HepG2 (cell line): ENCODE data around the gene ASTN2. TPM values are rescaled to one million over a fixed set of nuclear protein-coding genes. Genes with fewer than 3 reads are reported as not detected.

Source experiments
- ATAC-seq: fragments of 200-7000 bp; cut with Tn5 transposase; 3 replicates; pipeline ENCODE4 v1.9.1; 2020; ENCODE audit warnings: mild to moderate bottlenecking, moderate library complexity
- BruUV-seq: library from RNA; stranded (reverse); fragments of 400-500 nt; replicated peaks from 2 replicates; lab custom pipeline; 2021; lab: Mats Ljungman, UMichigan
- CTCF ChIA-PET: fragments of 300-600 bp; formaldehyde crosslinking; extraction: SDS; loops from one replicate; lab custom pipeline; 2021; ENCODE audit warnings: low total read pairs, inconsistent platforms, low intra/inter-chr PET ratio; lab: Yijun Ruan, JAX
- POLR2A ChIA-PET: fragments of 350-600 bp; sonication (Branson Sonifier 250); formaldehyde crosslinking; loops from one replicate; lab custom pipeline; 2020; ENCODE audit warnings: antibody characterized with exemption, inconsistent platforms; lab: Yijun Ruan, JAX
- DNase-seq: peaks from one replicate; pipeline ENCODE4 v3.0.0-alpha.2; 2015; ENCODE audit warnings: low spot score
- FAIRE-seq: peaks from 3 replicates; lab custom pipeline; 2011; peaks lifted over from hg19 to GRCh38; lab: Jason Lieb, UNC
- H2AFZ ChIP-seq: one replicate; pipeline ENCODE4 v1.6.1; 2011; ENCODE audit warnings: low read length, inconsistent platforms
- H3K27ac ChIP-seq: fragments of 300-600 bp; 3 replicates; pipeline ENCODE4 v1.8.0; 2011; ENCODE audit warnings: mixed run types, mild to moderate bottlenecking, mixed read lengths, low read length, inconsistent platforms; ENCODE audit not compliant: insufficient read depth; ENCODE audit errors: extremely low read length
- H3K27me3 ChIP-seq, 2 experiments: fragments of 200-600 bp in 1 of 2; 2 replicates in 1 of 2; 3 replicates in 1 of 2; pipeline versions ENCODE4 v1.6.0 to v1.8.0; 2011; ENCODE audit warnings: low read length in 2 of 2, mild to moderate bottlenecking in 2 of 2, moderate library complexity in 2 of 2, inconsistent platforms in 1 of 2; ENCODE audit not compliant: insufficient read depth in 2 of 2, control insufficient read depth in 1 of 2
- H3K36me3 ChIP-seq, 2 experiments: fragments of 200-600 bp in 1 of 2; replicated peaks in 1 of 2; 2 replicates in 1 of 2; 3 replicates in 1 of 2; pipeline versions ENCODE4 v1.5.1 to v1.8.0; 2011; ENCODE audit warnings: low read length in 2 of 2, inconsistent platforms in 1 of 2; ENCODE audit not compliant: insufficient read depth in 2 of 2, control insufficient read depth in 1 of 2
- H3K4me1 ChIP-seq: 2 replicates; pipeline ENCODE4 v1.5.1; 2012; ENCODE audit warnings: low read length, inconsistent platforms; ENCODE audit not compliant: insufficient read depth
- H3K4me2 ChIP-seq: 2 replicates; pipeline ENCODE4 v1.6.0; 2011; ENCODE audit warnings: low read depth, low read length, inconsistent platforms
- H3K4me3 ChIP-seq, 3 experiments: fragments of 200-600 bp in 1 of 3; sonication (generic), shearing (Covaris generic) in 1 of 3; replicated peaks in 1 of 3; 2 replicates each; pipeline ENCODE4 v1.5.1; 2011 to 2016; ENCODE audit warnings: low read length in 3 of 3, inconsistent platforms in 2 of 3, low read depth in 2 of 3, mild to moderate bottlenecking in 2 of 3, control low read depth in 1 of 3, mixed read lengths in 1 of 3; ENCODE audit not compliant: insufficient read depth in 1 of 3
- H3K79me2 ChIP-seq: one replicate; pipeline ENCODE4 v1.6.1; 2011; ENCODE audit warnings: low read length, inconsistent platforms; ENCODE audit not compliant: insufficient read depth
- H3K9ac ChIP-seq: 2 replicates; pipeline ENCODE4 v1.6.0; 2011; ENCODE audit warnings: mild to moderate bottlenecking, low read depth, low read length, inconsistent platforms; ENCODE audit not compliant: insufficient read depth
- H3K9me3 ChIP-seq: 2 replicates; pipeline ENCODE4 v1.5.1; 2012; ENCODE audit warnings: mild to moderate bottlenecking, low read length
- H4K20me1 ChIP-seq: 2 replicates; pipeline ENCODE4 v1.6.0; 2011; ENCODE audit warnings: inconsistent platforms, mild to moderate bottlenecking, low read length, moderate library complexity; ENCODE audit not compliant: insufficient read depth
- CBX2 ChIP-seq, 2 experiments: fragments of 200-600 bp in 1 of 2; sonication (generic); formaldehyde crosslinking in 1 of 2; IDR thresholded peaks; 2 replicates each; pipeline versions ENCODE4 v1.7.0 to v1.8.1; 2018 to 2022; ENCODE audit warnings: low read depth in 2 of 2, low read length in 1 of 2, mild to moderate bottlenecking in 1 of 2, missing genetic modification reagents in 1 of 2
- GATA4 ChIP-seq: sonication (generic); IDR thresholded peaks from 2 replicates; pipeline ENCODE4 v1.6.1; 2016; ENCODE audit warnings: antibody characterized with exemption, low read depth, borderline replicate concordance
- LCORL ChIP-seq, 2 experiments: fragments of 450-650 bp in 1 of 2; sonication (generic) in 1 of 2; formaldehyde crosslinking in 1 of 2; IDR thresholded peaks; 2 replicates each; pipeline versions ENCODE4 v1.5.0 to v1.6.1; 2017 to 2020; ENCODE audit warnings: antibody characterized with exemption in 1 of 2, missing genetic modification reagents in 1 of 2
- MIER3 ChIP-seq: IDR thresholded peaks from 2 replicates; pipeline ENCODE4 v1.6.1; 2016; ENCODE audit warnings: missing compliant biosample characterization, borderline replicate concordance
- MNT ChIP-seq: fragments of 450-650 bp; IDR thresholded peaks from 2 replicates; pipeline ENCODE4 v1.6.1; 2016
- MTERF4 ChIP-seq: sonication (generic); formaldehyde crosslinking; IDR thresholded peaks from 2 replicates; pipeline ENCODE4 v1.8.0; 2023; ENCODE audit warnings: mild to moderate bottlenecking, missing genetic modification reagents
- PBX2 ChIP-seq: IDR thresholded peaks from 2 replicates; pipeline ENCODE4 v1.6.1; 2016; ENCODE audit warnings: control low read depth
- PHF5A ChIP-seq: IDR thresholded peaks from one replicate; pipeline ENCODE4 v1.6.1; 2018; ENCODE audit warnings: low read depth, missing genetic modification reagents; ENCODE audit not compliant: unreplicated experiment
- SMYD3 ChIP-seq: sonication (generic); formaldehyde crosslinking; IDR thresholded peaks from 2 replicates; pipeline ENCODE4 v1.8.1; 2023; ENCODE audit warnings: mild to moderate bottlenecking, missing genetic modification reagents
- ZNF180 ChIP-seq: sonication (generic); formaldehyde crosslinking; IDR thresholded peaks from 2 replicates; pipeline ENCODE4 v1.4.0; 2020; ENCODE audit warnings: low read depth, missing genetic modification reagents, borderline replicate concordance
- ZNF367 ChIP-seq: sonication (generic); formaldehyde crosslinking; IDR thresholded peaks from 2 replicates; pipeline ENCODE4 v1.4.0; 2020; ENCODE audit warnings: missing genetic modification reagents, borderline replicate concordance
- ZNF710 ChIP-seq: sonication (generic); formaldehyde crosslinking; IDR thresholded peaks from 2 replicates; pipeline ENCODE4 v1.5.0; 2020; ENCODE audit warnings: mild to moderate bottlenecking, missing genetic modification reagents, borderline replicate concordance
- ZNF891 ChIP-seq: sonication (generic); formaldehyde crosslinking; IDR thresholded peaks from 2 replicates; pipeline ENCODE4 v1.5.0; 2020; ENCODE audit warnings: mild to moderate bottlenecking, missing genetic modification reagents
- WGBS: methylation state at CpG from one replicate; pipeline ENCODE4 v1.1.6; 2017; ENCODE audit warnings: low lambda C conversion rate; 5-methylcytosine and 5-hydroxymethylcytosine counted together
- in situ Hi-C: cut with HindIII; loops from 2 replicates; pipeline ENCODE4 v1.10.0; 2017; ENCODE audit warnings: low pct_unique_long_range_greater_than_20kb; ENCODE audit not compliant: extremely low pct_ligation_motif_present
- intact Hi-C: fragments of 100-400 bp; cut with micrococcal nuclease; formaldehyde crosslinking; loops from one replicate; pipeline ENCODE4 v1.10.0; 2022; ENCODE audit not compliant: unreplicated experiment
- polyA plus RNA-seq, 8 experiments: library from polyadenylated mRNA; depleted of rRNA in 3 of 8; stranded (reverse) in 7 of 8; unstranded in 1 of 8; fragments of >200 nt; fragmentation: Illumina TruSeq in 4 of 8; extraction: Trizol in 4 of 8; gene quantifications; 2 replicates each; pipeline versions ENCODE4 v1.2.1 to v1.2.3, GENCODE V29; 2011 to 2016; ENCODE audit warnings: low read depth in 4 of 8, missing spikeins in 1 of 8, mixed read lengths in 1 of 8; ENCODE audit not compliant: insufficient read depth in 1 of 8
- total RNA-seq, 5 experiments: library from RNA; depleted of rRNA; stranded (reverse); fragments of >200 nt; fragmentation: Illumina TruSeq; extraction: Trizol; gene quantifications; 2 replicates each; pipeline ENCODE4 v1.2.3, GENCODE V29; 2016; ENCODE audit warnings: low read depth in 1 of 5

ASTN2 gene
- total and polyA plus RNA-seq, 2 of the 13 experiments (the other 11 are each of a cell fraction or from before 2014, with no cell fraction given) = 5.2 to 13.5 TPM

GRCh38 chr9:116423149-116423548 lies 991.7 kb downstream of the ASTN2 start:
- 100% methylated on average over 1 of the region's 1 CpG for WGBS
- DNase-seq = no peak
- Histone ChIP-seq H3K36me3 (no peaks in the 10 kb centered on the region; a peak in 2 of 5 replicates), H2AFZ (no peak overlapping the region), H3K4me3 (no peak overlapping the region), H3K9me3 (no peaks in the 10 kb centered on the region), H3K79me2 (no peaks in the 10 kb centered on the region), H3K27ac (no peak overlapping the region), H3K4me1 (0 out of 2 replicates have a peak, but pooled peaks cover 7% of the 10 kb centered on the region), H3K9ac (no peak overlapping the region), H3K27me3 (no peaks in the 10 kb centered on the region), H4K20me1 (no peaks in the 10 kb centered on the region), H3K4me2 (no peak overlapping the region)
- intact Hi-C loops = no loop called here
- CTCF ChIA-PET = no interaction called here
- TF ChIP-seq LCORL (IDR thresholded peaks at IDR 0.05) = no peak
- TF ChIP-seq LCORL (CRISPR knock-in tag; IDR thresholded peaks at IDR 0.05) = no peak
- no peak for TF ChIP-seq PHF5A (CRISPR knock-in tag)
- no peak for TF ChIP-seq PBX2 (CRISPR knock-in tag)
- TF ChIP-seq MNT = no peak
- TF ChIP-seq ZNF367 = no peak
- TF ChIP-seq MIER3 (CRISPR knock-in tag) = no peak
- no peak for TF ChIP-seq MTERF4
- no peak for TF ChIP-seq ZNF710 (CRISPR knock-in tag)
- TF ChIP-seq SMYD3 = no peak
- no peak for TF ChIP-seq ZNF891 (CRISPR knock-in tag)
- no peak for TF ChIP-seq CBX2 (IDR thresholded peaks at IDR 0.05; ENCODE audit: low read depth, low read length)
- TF ChIP-seq CBX2 (CRISPR knock-in tag; IDR thresholded peaks at IDR 0.05; ENCODE audit: low read depth) = no peak
- no peak for TF ChIP-seq GATA4
- no peak for TF ChIP-seq ZNF180 (CRISPR knock-in tag)
- in situ Hi-C loops = no loop called here
- ATAC-seq = no peak
- FAIRE-seq = no peak
- POLR2A ChIA-PET = no interaction called here
- no TSS peak for BruUV-seq
